Thyroid gland (tissue), 4 donors: ENCODE data around the gene CDC42BPA. TPM values are rescaled to one million over a fixed set of nuclear protein-coding genes. Genes with fewer than 3 reads are reported as not detected.
"Not testable (repeated sequence)": the region's sequence is repeated elsewhere in the genome, so short reads cannot be mapped to it uniquely, and the experiment has no call there.

Experiments
- DNase-seq, 2 donors: peaks; one replicate each; pipeline ENCODE4 v3.0.0-alpha.2; 2019
- H3K27ac ChIP-seq, 3 donors: fragments of 200-600 bp; sonication (generic); 1 replicate in 2 of 3; 2 replicates in 1 of 3; pipeline ENCODE4 v1.5.1; 2016 to 2019; ENCODE audit warnings: mild to moderate bottlenecking in 1 of 3, moderate library complexity in 1 of 3
- H3K27me3 ChIP-seq: fragments of 200-600 bp; sonication (generic); one replicate; pipeline ENCODE4 v1.5.1; 2019
- H3K36me3 ChIP-seq, 2 donors: fragments of 200-600 bp; sonication (generic); one replicate each; pipeline ENCODE4 v1.5.1; 2016 to 2019
- H3K4me1 ChIP-seq, 2 donors: fragments of 200-600 bp; sonication (generic); one replicate each; pipeline ENCODE4 v1.5.1; 2017 to 2019
- H3K4me3 ChIP-seq, 3 donors: fragments of 200-600 bp; sonication (generic); replicated peaks in 1 of 3; 1 replicate in 2 of 3; 2 replicates in 1 of 3; pipeline ENCODE4 v1.5.1; 2016; ENCODE audit warnings: mild to moderate bottlenecking in 1 of 3
- H3K9me3 ChIP-seq: fragments of 200-600 bp; sonication (generic); one replicate; pipeline ENCODE4 v1.5.1; 2017
- CTCF ChIP-seq, 6 experiments: fragments of 200-600 bp in 3 of 6; fragments of 450-650 bp in 3 of 6; sonication (generic) in 3 of 6; IDR thresholded peaks; one replicate each; pipeline ENCODE4 v1.5.1; 2016 to 2019; ENCODE audit warnings: antibody characterized with exemption in 6 of 6, mild to moderate bottlenecking in 2 of 6, inconsistent platforms in 1 of 6, moderate library complexity in 1 of 6
- POLR2A ChIP-seq, 2 donors: fragments of 450-650 bp; IDR thresholded peaks; one replicate each; pipeline ENCODE4 v1.6.1; 2017; ENCODE audit warnings: antibody characterized with exemption in 2 of 2, mild to moderate bottlenecking in 2 of 2, moderate library complexity in 1 of 2
- WGBS, 2 donors: methylation state at CpG; one replicate each; pipeline ENCODE4 v1.1.5; 2017; 5-methylcytosine and 5-hydroxymethylcytosine counted together
- intact Hi-C: fragments of 100-400 bp; cut with DNase I; formaldehyde crosslinking; loops from one replicate; pipeline ENCODE4 v1.15.1; 2023
- total RNA-seq, 4 donors: library from RNA; depleted of rRNA; stranded (reverse); fragments of >200 nt; gene quantifications; one replicate each; pipeline ENCODE4 v1.2.3, GENCODE V29; 2016

The CDC42BPA gene
- total RNA-seq, 4 donors from 2014 or later = 25.0 to 50.0 (median 30.5) TPM

DNA sequence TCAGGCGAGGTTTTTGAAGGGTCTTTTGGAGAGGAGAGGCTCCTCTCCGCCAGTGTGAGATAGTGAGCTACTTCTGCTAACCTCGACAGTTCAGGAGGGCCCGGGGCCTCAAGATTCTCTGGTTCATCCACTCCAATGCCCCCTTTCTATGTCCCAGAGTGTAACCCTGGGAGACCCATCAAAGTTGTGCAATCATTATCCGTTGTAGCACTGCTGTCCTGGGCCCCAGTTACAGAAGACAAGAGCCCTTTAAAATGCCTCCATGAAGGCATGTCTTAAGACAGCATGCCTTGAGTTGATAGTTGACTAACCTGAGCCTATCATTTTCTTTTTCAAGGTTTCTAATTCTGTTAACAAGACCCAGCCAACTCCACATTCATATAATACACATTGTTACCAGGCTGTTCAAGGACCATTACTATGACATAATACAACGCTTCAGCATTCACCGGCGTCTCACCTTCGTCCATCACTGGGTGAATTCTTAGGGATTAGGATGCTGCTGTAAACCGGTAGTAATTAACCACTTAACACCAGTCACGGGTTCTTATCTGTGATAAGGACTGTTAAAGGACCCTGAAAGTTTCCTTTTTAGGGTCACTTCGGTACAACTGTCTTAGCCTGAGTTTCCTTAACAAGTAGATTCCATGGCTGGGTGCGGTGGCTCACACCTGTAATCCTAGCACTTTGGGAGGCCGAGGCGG, 37.4 kb upstream of the CDC42BPA start:
- intact Hi-C loops = no loop called here
- no peaks in the 10 kb centered on the region for H3K27me3 ChIP-seq
- 83 to 84% methylated on average over 15 of the region's 15 CpGs for whole genome bisulfite sequencing, 2 donors

GRCh38 chr1:227353186-227353585, 34.9 kb upstream of the CDC42BPA start:
- Histone ChIP-seq H3K4me3 (no peak overlapping the region), H3K27me3 (no peaks in the 10 kb centered on the region), H3K27ac (no peak overlapping the region), H3K36me3 (no peaks in the 10 kb centered on the region), H3K4me1 (peaks cover 0 to 4% of the 10 kb centered on the region in 2 donors), H3K9me3 (no peaks in the 10 kb centered on the region)
- no peak for DNase-seq
- TF ChIP-seq CTCF (IDR thresholded peaks at IDR 0.05) (no peak), POLR2A (IDR thresholded peaks at IDR 0.05) (no peak)
- intact Hi-C loops = no loop called here
- 83 to 86% methylated on average over 4 of the region's 4 CpGs for WGBS, 2 donors

More for the DNA sequence above, 37.4 kb upstream of the CDC42BPA start:
- H3K9me3 ChIP-seq = no peaks in the 10 kb centered on the region
- no peak for DNase-seq
- no peaks in the 10 kb centered on the region for H3K36me3 ChIP-seq
- H3K4me1 ChIP-seq = peaks cover 0 to 4% of the 10 kb centered on the region in 2 donors
- H3K4me3 ChIP-seq = no peak overlapping the region
- TF ChIP-seq CTCF (IDR thresholded peaks at IDR 0.05) (no peak), POLR2A (IDR thresholded peaks at IDR 0.05) (no peak)
- H3K27ac ChIP-seq = no peak overlapping the region

DNA sequence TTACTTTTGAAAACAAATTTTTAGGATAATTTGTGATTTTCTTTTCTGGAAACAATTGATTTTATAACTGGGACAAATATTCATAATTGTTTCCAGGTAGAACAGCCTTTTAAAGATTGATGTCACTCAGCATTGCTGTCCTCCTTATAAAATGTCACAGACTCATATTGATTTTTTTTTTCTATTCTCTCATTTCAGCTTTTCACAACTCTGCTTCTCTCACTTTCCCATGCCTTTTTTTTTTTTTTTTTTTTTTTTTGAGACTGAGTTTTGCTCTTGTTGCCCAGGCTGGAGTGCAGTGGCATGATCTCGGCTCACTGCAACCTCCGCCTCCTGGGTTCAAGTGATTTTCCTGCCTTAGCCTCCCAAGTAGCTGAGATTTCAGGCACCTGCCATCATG, 33.9 kb upstream of the CDC42BPA start:
- H3K27me3 ChIP-seq, DNase-seq, intact Hi-C loops, H3K27ac ChIP-seq, H3K4me3 ChIP-seq, H3K4me1 ChIP-seq, H3K36me3 ChIP-seq, H3K9me3 ChIP-seq: not testable (repeated sequence)
- WGBS, 2 donors = 93 to 100% methylated on average over 2 of the region's 2 CpGs

- TF ChIP-seq POLR2A (IDR thresholded peaks at IDR 0.05) = no peak
- TF ChIP-seq CTCF (IDR thresholded peaks at IDR 0.05) = no peak
- DNase-seq = no peak
- 0% methylated on average over 1 of the region's 1 CpG for WGBS, 2 donors
- Histone ChIP-seq H3K36me3 (no peaks in the 10 kb centered on the region), H3K4me3 (no peak overlapping the region), H3K4me1 (no peaks in the 10 kb centered on the region), H3K27me3 (no peaks in the 10 kb centered on the region), H3K27ac (no peak overlapping the region), H3K9me3 (no peaks in the 10 kb centered on the region)
- intact Hi-C loops = no loop called here
Measured at GRCh38 chr1:227351443-227351842, 33.2 kb upstream of the CDC42BPA start.

DNA sequence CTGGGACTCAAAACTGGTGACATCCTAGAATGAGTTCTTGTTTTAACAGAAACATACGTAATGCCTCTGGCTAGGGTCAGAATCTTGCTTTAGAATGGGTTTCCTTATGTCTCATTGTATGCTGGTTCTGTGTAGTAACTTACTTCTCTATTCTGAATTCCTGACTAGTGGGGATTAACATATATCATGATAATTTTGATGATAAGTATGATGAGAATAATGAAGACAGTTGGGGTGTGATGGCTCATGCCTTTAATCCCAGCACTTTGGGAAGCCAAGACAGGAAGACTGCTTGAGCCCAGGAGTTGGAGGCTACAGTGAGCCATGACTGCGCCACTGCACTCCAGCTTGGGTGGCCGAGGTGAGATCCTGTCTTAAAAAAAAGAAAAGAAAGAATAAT, 31.7 kb upstream of the CDC42BPA start:
- DNase-seq = no peak
- Histone ChIP-seq H3K36me3 (no peaks in the 10 kb centered on the region), H3K9me3 (no peaks in the 10 kb centered on the region), H3K27ac (no peak overlapping the region), H3K4me3 (no peak overlapping the region), H3K27me3 (no peaks in the 10 kb centered on the region), H3K4me1 (no peaks in the 10 kb centered on the region)
- no peak for TF ChIP-seq CTCF (IDR thresholded peaks at IDR 0.05)
- no peak for TF ChIP-seq POLR2A (IDR thresholded peaks at IDR 0.05)
- intact Hi-C loops = no loop called here
- WGBS, 2 donors = 91 to 94% methylated on average over 3 of the region's 3 CpGs
